ENCODE measurements around the gene CD300A.

Gene CD300A

GRCh38 chr17:74455821-74456220 is 10.6 kb upstream of the CD300A start:
- no peak for DNase-seq

- DNase-seq = peak; percentile 46
Measured at GRCh38 chr17:74457146-74457819, 9.2 kb upstream of the CD300A start.

GRCh38 chr17:74457820-74458166 is 8.6 kb upstream of the CD300A start:
- no peak for DNase-seq

GRCh38 chr17:74458835-74459234 is 7.6 kb upstream of the CD300A start:
- no peak for DNase-seq

- DNase-seq = no peak
Measured at GRCh38 chr17:74459622-74460021, 6.8 kb upstream of the CD300A start.

GRCh38 chr17:74460241-74460640 is 6.2 kb upstream of the CD300A start:
- no peak for DNase-seq

GRCh38 chr17:74460996-74461395 is 5.4 kb upstream of the CD300A start:
- no peak for DNase-seq

GRCh38 chr17:74461611-74462010 is 4.8 kb upstream of the CD300A start:
- DNase-seq = no peak

GRCh38 chr17:74464730-74465377 is 1.6 kb upstream of the CD300A start:
- DNase-seq = no peak

- no peak for DNase-seq
Measured at GRCh38 chr17:74465378-74466110, 890 bp upstream of the CD300A start.

GRCh38 chr17:74466828-74467184 is 372 bp downstream of the CD300A start:
- DNase-seq = no peak

GRCh38 chr17:74467221-74467951 is 952 bp downstream of the CD300A start:
- no peak for DNase-seq

GRCh38 chr17:74471341-74471740 is 4.9 kb downstream of the CD300A start:
- DNase-seq = no peak

GRCh38 chr17:74472890-74473289 is 6.5 kb downstream of the CD300A start:
- no peak for DNase-seq

- DNase-seq = no peak
Measured at GRCh38 chr17:74473294-74473693, 6.9 kb downstream of the CD300A start.

- no peak for DNase-seq
Measured at GRCh38 chr17:74474043-74474792, 7.8 kb downstream of the CD300A start.

GRCh38 chr17:74475189-74475588 is 8.8 kb downstream of the CD300A start:
- no peak for DNase-seq

- DNase-seq = no peak
Measured at GRCh38 chr17:74477411-74477810, 11.0 kb downstream of the CD300A start.

- no peak for DNase-seq
Measured at GRCh38 chr17:74478420-74479100, 12.1 kb downstream of the CD300A start.

GRCh38 chr17:74480290-74480689 is 13.9 kb downstream of the CD300A start:
- no peak for DNase-seq

- DNase-seq = no peak
Measured at GRCh38 chr17:74481621-74482020, 15.2 kb downstream of the CD300A start.

GRCh38 chr17:74484066-74484465 is 17.6 kb downstream of the CD300A start:
- DNase-seq = no peak
